Measurements from ENCODE around the gene PSAT1. TPM values are rescaled to one million over a fixed set of nuclear protein-coding genes. Genes with fewer than 3 reads are reported as not detected.

Gene PSAT1
- total RNA-seq, 1 experiment from 2014 or later, result 271 TPM

DNA sequence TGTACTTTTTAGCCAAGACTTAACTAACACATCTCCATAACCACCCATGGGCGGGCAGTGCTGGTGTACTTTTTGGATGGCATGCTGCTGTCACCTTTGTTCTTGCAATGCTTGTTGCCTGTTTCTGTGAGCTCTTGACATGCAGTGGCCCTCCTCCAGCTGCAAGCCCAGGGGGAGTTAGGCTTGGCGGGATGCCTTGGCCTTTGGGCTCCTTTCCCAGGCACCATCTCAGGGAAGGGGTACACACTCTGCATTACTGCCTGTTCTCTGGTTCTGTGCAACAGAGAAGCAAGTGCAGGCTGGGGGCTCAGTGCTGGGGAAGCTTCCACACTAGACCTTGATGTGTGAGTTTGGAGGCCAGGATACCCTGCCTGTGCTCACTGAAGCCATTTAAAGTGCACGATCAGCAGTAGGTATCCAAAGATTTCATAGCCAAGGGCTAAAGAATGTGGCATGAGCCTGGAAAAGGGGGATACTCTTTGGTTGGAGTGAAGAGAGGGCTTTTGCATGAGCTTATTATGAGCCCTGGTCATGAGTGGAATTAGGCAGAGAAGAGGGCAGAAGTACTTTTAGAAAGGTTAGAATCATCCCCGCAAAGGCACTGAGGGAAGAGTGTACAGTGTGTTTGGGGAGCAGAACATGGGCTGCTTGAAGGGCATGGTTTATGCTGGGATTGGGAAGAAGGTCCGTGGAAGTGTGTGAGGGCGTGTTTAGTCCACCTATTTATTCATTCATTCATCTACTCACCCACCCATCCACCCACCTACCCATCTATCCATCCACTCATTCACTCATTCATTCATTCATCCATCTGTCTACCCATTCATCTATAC lies 22.5 kb downstream of the PSAT1 start:
- Histone ChIP-seq H3K4me3 (ENCODE audit: insufficient read depth, low read depth, low read length) (no peak overlapping the region), H3K27me3 (ENCODE audit: control insufficient read depth, insufficient read depth, low read length) (no peaks in the 10 kb centered on the region), H3K36me3 (replicated peaks; ENCODE audit: control insufficient read depth, insufficient read depth, low read length) (peaks cover 71% of the 10 kb centered on the region)
- DNase-seq, result no peak

DNA sequence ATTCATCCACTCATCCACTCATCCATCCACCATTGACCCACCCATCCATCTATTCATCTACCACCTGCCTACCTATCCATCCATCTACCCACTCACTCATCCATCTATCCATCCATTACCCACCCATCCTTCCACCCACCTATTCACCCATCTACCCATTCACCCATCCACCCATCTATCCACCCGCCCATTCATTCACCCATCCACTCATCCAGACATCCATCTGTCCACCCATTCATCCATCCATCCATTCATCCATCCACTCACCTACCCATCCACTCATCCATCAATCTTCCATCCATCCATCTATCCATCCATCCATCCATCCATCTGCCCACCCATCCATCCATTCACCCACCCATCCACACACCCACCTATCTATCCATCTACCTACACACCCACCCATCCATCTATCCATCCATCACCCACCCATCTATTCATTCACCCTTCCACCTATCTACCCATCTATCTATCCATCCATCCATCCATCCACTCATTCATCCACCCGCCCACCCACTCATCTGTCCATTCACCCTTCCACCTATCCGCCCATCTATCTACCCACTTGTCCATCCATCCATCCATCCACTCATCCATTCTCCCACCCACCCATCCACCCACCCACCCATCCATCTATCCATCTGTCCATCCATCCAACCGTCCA lies 23.2 kb downstream of the PSAT1 start:
- Histone ChIP-seq H3K4me3 (ENCODE audit: insufficient read depth, low read depth, low read length) (no peak overlapping the region), H3K36me3 (replicated peaks; ENCODE audit: control insufficient read depth, insufficient read depth, low read length) (peaks cover 69% of the 10 kb centered on the region), H3K27me3 (ENCODE audit: control insufficient read depth, insufficient read depth, low read length) (no peaks in the 10 kb centered on the region)
- no peak for DNase-seq

DNA sequence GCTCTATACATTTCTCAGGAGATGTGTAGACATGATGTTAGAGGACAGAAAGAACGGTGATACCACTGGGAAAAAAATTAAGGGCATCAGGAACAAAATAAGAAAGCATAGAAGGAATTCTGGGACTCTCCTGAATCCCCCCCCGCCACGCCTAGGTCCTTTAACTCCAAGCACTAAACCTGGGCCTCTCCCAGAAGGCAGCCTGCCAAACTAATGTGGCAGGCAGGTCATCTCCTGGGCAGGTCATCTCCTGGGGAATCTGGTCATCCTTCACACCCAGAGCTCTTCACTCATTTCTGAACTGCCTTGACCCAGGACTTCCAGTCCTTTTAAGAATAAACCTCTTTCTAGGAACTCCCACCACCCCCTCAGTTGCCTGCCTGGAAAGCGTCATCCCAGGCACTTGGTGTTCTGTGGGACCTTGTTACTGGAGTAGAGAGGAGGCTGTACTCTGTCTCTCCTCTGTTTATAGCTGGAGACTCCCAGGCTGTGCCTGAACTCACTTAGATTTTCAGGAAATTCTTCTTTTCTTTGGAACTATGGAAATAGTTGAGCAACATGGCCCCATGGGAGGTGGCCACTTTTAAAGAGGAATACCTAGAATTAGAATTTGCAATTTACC lies 24.1 kb downstream of the PSAT1 start:
- Histone ChIP-seq H3K4me3 (ENCODE audit: insufficient read depth, low read depth, low read length) (no peak overlapping the region), H3K27me3 (ENCODE audit: control insufficient read depth, insufficient read depth, low read length) (no peaks in the 10 kb centered on the region), H3K36me3 (replicated peaks; ENCODE audit: control insufficient read depth, insufficient read depth, low read length) (peaks cover 66% of the 10 kb centered on the region)
- DNase-seq, result no peak

DNA sequence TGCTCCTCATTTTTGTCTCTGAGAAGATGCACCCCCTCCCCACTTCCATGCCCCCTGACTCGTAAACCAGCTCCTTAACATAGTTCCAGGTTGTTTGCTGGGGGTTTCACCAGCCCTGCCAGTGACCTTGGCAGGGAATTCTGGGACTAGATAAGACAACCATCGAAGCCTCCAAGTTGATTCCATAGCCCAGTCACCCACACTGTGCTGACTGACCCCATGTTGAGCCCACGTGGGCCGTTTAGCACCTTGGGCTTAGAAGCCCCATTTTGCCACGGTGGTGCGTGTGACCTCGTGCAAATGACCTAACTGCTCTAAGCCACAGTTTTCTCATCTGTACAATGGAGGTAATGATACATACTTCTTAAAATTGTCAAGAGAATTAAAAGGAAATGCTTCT lies 24.6 kb downstream of the PSAT1 start:
- no peaks in the 10 kb centered on the region for H3K27me3 ChIP-seq (ENCODE audit: control insufficient read depth, insufficient read depth, low read length)
- no peak overlapping the region for H3K4me3 ChIP-seq (ENCODE audit: insufficient read depth, low read depth, low read length)
- DNase-seq, result no peak
- H3K36me3 ChIP-seq (replicated peaks; ENCODE audit: control insufficient read depth, insufficient read depth, low read length), result peaks cover 63% of the 10 kb centered on the region

DNA sequence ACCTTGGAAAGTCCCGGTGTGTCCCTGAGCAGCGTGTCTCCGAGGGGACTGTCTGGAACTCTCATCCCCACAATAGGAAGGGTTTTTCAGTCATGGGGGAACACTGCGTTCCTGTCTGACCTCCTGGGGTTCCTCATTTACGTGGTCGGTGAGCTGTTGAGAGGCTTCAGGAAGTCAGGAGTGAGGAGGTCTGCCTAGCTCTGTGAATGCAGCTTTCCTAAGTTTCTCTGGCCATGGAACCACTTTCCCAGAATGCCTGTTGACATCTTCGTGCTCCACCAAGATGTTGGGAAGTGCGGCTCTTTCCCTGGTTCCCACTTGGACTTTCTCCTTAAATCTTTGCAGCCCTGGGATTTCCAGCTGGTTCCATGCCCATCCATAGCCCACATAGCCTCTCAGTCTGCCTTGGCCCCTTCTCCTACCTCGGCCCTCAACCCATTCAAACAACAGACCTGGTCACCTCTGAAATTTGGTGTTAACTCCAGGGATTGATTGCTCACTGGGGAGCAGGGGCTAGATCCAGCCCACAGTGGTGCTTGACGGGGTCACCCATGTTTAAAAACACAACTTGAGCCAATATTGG lies 27.2 kb downstream of the PSAT1 start:
- Histone ChIP-seq H3K4me3 (ENCODE audit: insufficient read depth, low read depth, low read length) (no peak overlapping the region), H3K36me3 (replicated peaks; ENCODE audit: control insufficient read depth, insufficient read depth, low read length) (peaks cover 54% of the 10 kb centered on the region), H3K27me3 (ENCODE audit: control insufficient read depth, insufficient read depth, low read length) (no peaks in the 10 kb centered on the region)
- DNase-seq, result no peak

DNA sequence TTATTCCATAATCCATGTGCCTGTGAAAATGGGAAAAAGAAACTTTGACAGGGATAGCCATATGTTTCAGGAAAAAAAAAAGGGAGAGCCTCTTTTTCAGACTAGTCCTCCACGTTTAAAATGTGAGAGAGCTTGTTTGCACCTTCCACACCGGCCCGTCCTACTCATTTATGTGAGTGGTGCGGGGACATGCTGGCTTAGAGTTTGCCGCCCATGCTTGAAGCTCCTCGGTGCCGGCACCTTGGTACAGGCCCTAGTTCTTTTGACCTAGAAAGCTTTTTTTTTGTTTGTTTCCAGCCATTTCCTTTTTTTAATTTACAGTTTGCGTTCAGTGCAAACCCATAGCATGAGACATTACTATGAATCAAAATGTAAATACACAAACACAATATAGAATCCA lies 27.8 kb downstream of the PSAT1 start:
- DNase-seq, result no peak
- no peak overlapping the region for H3K4me3 ChIP-seq (ENCODE audit: insufficient read depth, low read depth, low read length)
- peaks cover 50% of the 10 kb centered on the region for H3K36me3 ChIP-seq (replicated peaks; ENCODE audit: control insufficient read depth, insufficient read depth, low read length)
- no peaks in the 10 kb centered on the region for H3K27me3 ChIP-seq (ENCODE audit: control insufficient read depth, insufficient read depth, low read length)

DNA sequence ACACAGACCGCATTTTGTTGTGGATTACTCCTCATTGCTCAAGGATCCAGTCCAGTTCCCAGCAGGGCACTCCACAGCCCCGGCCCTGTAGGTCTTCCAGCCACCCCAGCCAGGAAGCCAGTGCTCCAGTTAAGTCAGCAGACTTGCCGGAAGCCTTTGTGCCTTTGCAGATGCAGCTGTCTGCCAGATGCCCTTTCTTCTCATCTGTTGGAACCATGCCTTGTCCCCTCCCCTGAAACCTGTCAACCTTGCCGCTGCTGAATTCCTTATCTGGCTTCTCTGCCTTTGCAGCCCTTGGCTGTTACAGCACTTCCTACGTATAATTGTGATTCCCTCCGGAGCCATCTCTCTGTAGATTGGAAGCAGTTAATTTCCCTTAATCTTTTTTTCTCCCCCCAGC lies 28.4 kb downstream of the PSAT1 start:
- Histone ChIP-seq H3K4me3 (ENCODE audit: insufficient read depth, low read depth, low read length) (no peak overlapping the region), H3K36me3 (replicated peaks; ENCODE audit: control insufficient read depth, insufficient read depth, low read length) (peaks cover 47% of the 10 kb centered on the region), H3K27me3 (ENCODE audit: control insufficient read depth, insufficient read depth, low read length) (no peaks in the 10 kb centered on the region)
- DNase-seq, result no peak

DNA sequence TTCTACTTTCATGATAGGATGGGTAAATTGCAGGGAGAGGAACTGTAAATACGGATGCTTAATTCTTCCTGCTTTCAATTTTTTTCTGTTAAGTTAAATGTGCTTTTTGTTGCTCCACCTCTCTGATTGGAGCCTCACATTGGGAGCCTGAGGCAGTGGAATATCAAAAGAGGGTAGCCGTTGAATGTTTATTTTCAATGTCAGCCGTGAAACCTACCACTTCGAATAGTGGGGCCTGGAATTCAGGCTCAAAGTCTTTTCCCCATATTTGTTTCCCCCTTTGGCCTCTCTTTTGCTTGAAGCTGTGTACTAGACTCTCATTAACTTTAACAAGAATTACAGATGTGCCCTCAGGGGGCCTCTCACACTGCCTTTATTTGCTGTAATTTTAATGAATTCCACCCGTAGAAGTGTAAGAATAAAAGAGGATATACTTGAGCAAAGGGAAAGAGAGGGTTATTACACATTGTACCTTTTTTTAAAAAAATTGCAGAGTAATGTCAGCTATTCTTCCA lies 29.0 kb downstream of the PSAT1 start:
- H3K27me3 ChIP-seq (ENCODE audit: control insufficient read depth, insufficient read depth, low read length), result no peaks in the 10 kb centered on the region
- H3K4me3 ChIP-seq (ENCODE audit: insufficient read depth, low read depth, low read length), result no peak overlapping the region
- peaks cover 44% of the 10 kb centered on the region for H3K36me3 ChIP-seq (replicated peaks; ENCODE audit: control insufficient read depth, insufficient read depth, low read length)
- no peak for DNase-seq

DNA sequence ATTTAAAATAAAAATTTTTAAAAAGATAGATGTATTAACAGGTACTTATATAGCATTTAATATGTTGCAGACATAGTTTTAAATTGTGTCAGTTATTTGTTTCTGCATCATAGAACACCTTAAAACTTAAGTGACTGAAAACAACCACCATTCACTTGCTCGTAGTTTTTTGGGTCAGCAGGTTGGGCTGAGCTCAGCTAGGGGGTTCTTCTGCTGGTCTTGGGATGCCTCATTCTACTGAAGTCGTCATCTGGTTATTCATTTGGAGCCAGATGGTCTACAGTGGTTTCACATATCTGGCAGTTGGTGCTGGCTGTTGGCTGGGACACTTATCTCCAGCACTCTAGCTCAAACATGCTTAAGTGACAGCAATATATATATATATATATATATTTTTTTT lies 29.6 kb downstream of the PSAT1 start:
- Histone ChIP-seq H3K4me3 (ENCODE audit: insufficient read depth, low read depth, low read length) (no peak overlapping the region), H3K36me3 (replicated peaks; ENCODE audit: control insufficient read depth, insufficient read depth, low read length) (peaks cover 38% of the 10 kb centered on the region), H3K27me3 (ENCODE audit: control insufficient read depth, insufficient read depth, low read length) (no peaks in the 10 kb centered on the region)
- DNase-seq, result no peak

DNA sequence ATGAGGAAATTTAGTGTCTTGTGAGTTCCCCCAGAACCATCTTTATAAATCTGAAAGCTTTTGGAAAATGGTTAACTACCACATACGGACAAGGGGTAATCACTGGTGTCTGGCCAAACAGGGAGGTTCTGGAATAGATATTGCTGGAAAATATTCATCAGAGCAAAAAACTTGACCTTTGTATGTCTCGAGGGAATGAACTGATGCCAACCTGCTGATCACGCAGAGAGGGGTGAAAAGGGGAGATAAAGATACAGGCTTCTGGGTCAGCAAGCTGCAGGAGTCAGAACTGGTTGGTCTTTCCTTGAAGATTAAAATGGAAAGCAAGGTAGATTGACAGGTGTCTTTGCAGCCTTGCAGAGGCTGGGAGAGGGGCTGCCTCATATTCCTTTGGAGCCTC lies 35.5 kb downstream of the PSAT1 start:
- H3K4me3 ChIP-seq (ENCODE audit: insufficient read depth, low read depth, low read length), result no peak overlapping the region
- no peaks in the 10 kb centered on the region for H3K27me3 ChIP-seq (ENCODE audit: control insufficient read depth, insufficient read depth, low read length)
- H3K36me3 ChIP-seq (replicated peaks; ENCODE audit: control insufficient read depth, insufficient read depth, low read length), result peaks cover 14% of the 10 kb centered on the region
- no peak for DNase-seq

DNA sequence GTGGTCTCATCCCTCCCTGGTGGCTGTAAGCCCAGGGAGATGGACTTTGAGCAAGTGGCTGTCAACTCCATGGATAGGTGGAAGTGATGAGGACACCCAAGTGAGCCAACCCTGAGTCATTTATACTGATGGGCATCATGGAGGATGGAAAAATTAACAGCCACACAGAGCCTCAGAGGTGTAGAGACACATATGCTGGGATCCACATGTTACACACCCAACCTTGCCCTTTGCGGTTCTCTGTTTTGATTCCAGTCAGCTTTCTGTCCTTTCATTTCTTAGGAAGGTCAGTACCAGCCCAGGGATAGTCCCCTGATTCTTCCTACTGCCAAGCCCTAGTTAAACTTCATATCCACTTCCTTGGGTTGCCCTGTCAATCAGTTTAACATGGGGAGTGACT lies 51.9 kb downstream of the PSAT1 start:
- no peaks in the 10 kb centered on the region for H3K36me3 ChIP-seq (replicated peaks; ENCODE audit: control insufficient read depth, insufficient read depth, low read length)
- no peaks in the 10 kb centered on the region for H3K27me3 ChIP-seq (ENCODE audit: control insufficient read depth, insufficient read depth, low read length)
- no peak overlapping the region for H3K4me3 ChIP-seq (ENCODE audit: insufficient read depth, low read depth, low read length)
- no peak for DNase-seq

DNA sequence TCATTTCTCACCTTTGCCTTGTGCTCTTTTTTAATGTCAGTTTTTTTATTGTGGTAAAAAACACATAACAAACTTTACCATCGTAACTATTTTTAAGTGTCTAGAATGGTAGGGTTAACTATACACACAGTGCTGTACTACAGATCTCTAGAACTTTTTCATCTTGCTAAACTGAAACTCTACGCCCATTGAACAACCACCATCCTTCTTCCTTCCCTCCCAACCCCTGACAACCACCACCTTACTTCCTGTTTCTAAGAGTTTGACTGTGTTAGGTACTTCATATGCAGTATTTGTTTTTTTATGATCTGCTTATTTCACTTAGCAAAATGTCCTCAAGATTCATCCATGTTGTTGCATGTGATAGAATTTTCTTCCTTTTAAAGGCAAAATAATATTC lies 54.9 kb downstream of the PSAT1 start:
- no peaks in the 10 kb centered on the region for H3K27me3 ChIP-seq (ENCODE audit: control insufficient read depth, insufficient read depth, low read length)
- no peak for DNase-seq
- H3K36me3 ChIP-seq (replicated peaks; ENCODE audit: control insufficient read depth, insufficient read depth, low read length), result no peaks in the 10 kb centered on the region
- H3K4me3 ChIP-seq (ENCODE audit: insufficient read depth, low read depth, low read length), result no peak overlapping the region

DNA sequence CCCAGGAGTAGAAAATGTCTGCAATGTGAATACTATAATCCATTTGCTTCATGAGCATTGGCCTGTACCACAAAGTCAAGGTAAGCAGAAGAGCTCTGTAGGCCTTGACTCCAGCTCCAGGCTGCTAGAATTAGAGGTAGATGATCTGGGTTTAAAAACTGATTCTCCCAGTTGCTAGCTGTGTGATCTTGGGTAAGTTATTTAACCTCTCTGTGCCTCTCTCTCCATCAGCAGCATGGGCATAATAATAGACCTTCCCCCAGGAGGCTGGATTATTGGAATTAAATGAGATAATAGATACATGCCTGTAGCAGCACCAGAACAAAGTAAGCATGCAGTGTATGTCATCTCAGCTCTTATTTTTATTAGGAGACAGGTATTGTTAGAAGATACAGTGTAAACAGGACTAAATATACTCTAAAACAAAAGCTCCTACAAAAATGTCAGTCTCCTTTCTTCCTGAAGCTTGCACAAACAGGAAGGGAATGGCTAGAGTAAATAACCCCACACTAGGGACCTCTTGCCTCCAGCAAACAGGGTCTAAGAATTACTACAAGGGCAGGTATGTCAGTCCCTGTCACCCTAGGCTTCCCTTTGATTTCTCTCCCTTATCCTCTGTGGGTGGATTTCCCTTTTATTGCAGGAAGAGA lies 57.5 kb downstream of the PSAT1 start:
- H3K4me3 ChIP-seq (ENCODE audit: insufficient read depth, low read depth, low read length), result no peak overlapping the region
- no peaks in the 10 kb centered on the region; the same call in 1 of the 2 replicates for H3K36me3 ChIP-seq (replicated peaks; ENCODE audit: control insufficient read depth, insufficient read depth, low read length)
- DNase-seq, result no peak
- H3K27me3 ChIP-seq (ENCODE audit: control insufficient read depth, insufficient read depth, low read length), result no peaks in the 10 kb centered on the region

DNA sequence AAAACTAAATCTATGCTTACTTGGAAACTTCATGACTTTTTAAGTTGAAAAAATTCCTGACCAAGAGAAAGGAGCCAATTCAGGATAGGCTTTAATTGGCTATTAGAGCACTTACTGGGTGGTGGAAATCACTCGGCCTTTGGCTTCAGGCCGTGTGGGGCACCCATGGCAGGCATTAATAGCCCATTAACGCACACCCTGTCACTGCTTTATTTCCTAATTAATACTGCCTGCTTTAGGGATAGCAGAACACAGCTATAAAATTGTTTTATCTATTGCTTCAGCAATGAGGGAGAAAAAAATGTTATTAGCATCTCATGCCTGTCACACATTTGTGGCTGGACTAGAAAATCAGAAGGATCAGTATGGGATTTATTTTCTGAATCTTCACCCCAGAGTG lies 58.1 kb downstream of the PSAT1 start:
- Histone ChIP-seq H3K4me3 (ENCODE audit: insufficient read depth, low read depth, low read length) (no peak overlapping the region), H3K27me3 (ENCODE audit: control insufficient read depth, insufficient read depth, low read length) (no peaks in the 10 kb centered on the region), H3K36me3 (replicated peaks; ENCODE audit: control insufficient read depth, insufficient read depth, low read length) (no peaks in the 10 kb centered on the region; the same call in 1 of the 2 replicates)
- DNase-seq, result no peak
